ENCODE measurements around the gene TUBB2A. TPM values are rescaled to one million over a fixed set of nuclear protein-coding genes. Genes with fewer than 3 reads are reported as not detected.
A peak's percentile ranks its signal among the peaks of the same experiment; 100 is the strongest.

TUBB2A gene
- total and polyA plus RNA-seq, 2 of the 8 experiments (the other 6 are each of a cell fraction or from before 2014, with no cell fraction given) = 315 to 330 TPM

GRCh38 chr6:3108746-3109414 is 48.5 kb downstream of the TUBB2A start:
- peak in 1 of 2 experiments; percentile 23 for DNase-seq (ENCODE audit: low read depth in 1 of 2, low spot score in 2 of 2)
- Histone ChIP-seq H3K4me2 (ENCODE audit: insufficient read depth in 1 of 2, low read depth in 2 of 2, low read length in 2 of 2) (no peak overlapping the region), H3K23ac (ENCODE audit: insufficient read length) (no peak overlapping the region), H3K27me3 (replicated peaks in 1 of 4; ENCODE audit: control insufficient read depth in 3 of 4, extremely low read depth in 1 of 4, insufficient read depth in 3 of 4, low read length in 3 of 4) (no peaks in the 10 kb centered on the region), H3K23me2 (ENCODE audit: low read depth, low read length) (no peaks in the 10 kb centered on the region), H2BK15ac (ENCODE audit: low read length) (no peak overlapping the region), H2AFZ (ENCODE audit: low read length) (no peak overlapping the region), H3K36me3 (ENCODE audit: control insufficient read depth in 2 of 4, insufficient read depth in 4 of 4, low read length in 3 of 4) (peaks cover 7 to 48% (median 35%) of the 10 kb centered on the region in 4 experiments), H4K8ac (ENCODE audit: extremely low read depth, insufficient read depth, low read length) (no peak overlapping the region), H2AK5ac (ENCODE audit: low read depth, low read length) (no peak overlapping the region), H2BK5ac (ENCODE audit: low read depth, low read length) (no peak overlapping the region), H3K14ac (ENCODE audit: insufficient read length) (no peak overlapping the region), H3K79me1 (ENCODE audit: low read depth, low read length) (no peaks in the 10 kb centered on the region; the same call in 1 of the 2 replicates), H4K91ac (replicated peaks; ENCODE audit: insufficient read length, low read length) (no peak overlapping the region), H2BK12ac (ENCODE audit: low read depth, low read length) (no peak overlapping the region), H3K4ac (replicated peaks; ENCODE audit: insufficient read length, low read depth, low read length) (no peak overlapping the region), H3K9ac (replicated peaks in 1 of 4; ENCODE audit: extremely low read depth in 1 of 4, low read depth in 3 of 4, low read length in 3 of 4) (no peak overlapping the region), H3K79me2 (ENCODE audit: control insufficient read depth in 1 of 2, insufficient read depth in 2 of 2, low read length in 2 of 2) (no peaks in the 10 kb centered on the region), H3K4me3 (ENCODE audit: extremely low read depth in 1 of 4, insufficient read depth in 2 of 4, low read depth in 3 of 4, low read length in 4 of 4) (no peak overlapping the region), H4K20me1 (replicated peaks in 1 of 2; ENCODE audit: control insufficient read depth in 1 of 2, insufficient read depth in 2 of 2, low read length in 2 of 2) (no peaks in the 10 kb centered on the region), H3K27ac (ENCODE audit: low read depth, low read length) (no peak overlapping the region), H3K4me1 (replicated peaks in 1 of 4; ENCODE audit: control insufficient read depth in 3 of 4, insufficient read depth in 4 of 4, low read length in 3 of 4) (no peaks in the 10 kb centered on the region), H3K56ac (replicated peaks; ENCODE audit: insufficient read length, low read depth, low read length) (no peak overlapping the region), H2BK120ac (replicated peaks; ENCODE audit: low read depth, low read length) (no peak overlapping the region), H4K5ac (ENCODE audit: insufficient read length, low read depth, low read length) (no peak overlapping the region), H3K18ac (ENCODE audit: extremely low read depth, low read length) (no peak overlapping the region), H3K9me3 (ENCODE audit: insufficient read depth in 2 of 2, low read depth in 1 of 2, low read length in 1 of 2) (no peaks in the 10 kb centered on the region), H2BK20ac (ENCODE audit: low read length) (no peak overlapping the region)
- WGBS, 2 experiments (ENCODE audit: extremely low coverage in 1 of 2, insufficient coverage in 1 of 2, insufficient read length in 1 of 2, insufficient replicate concordance in 2 of 2, low coverage in 1 of 2, low lambda C conversion rate in 2 of 2, missing lambda C conversion rate in 1 of 2) = 94% methylated on average over 10 of the region's 10 CpGs; no CpG with 5 or more reads in 1 of the 2 experiments
- POLR2A ChIA-PET (ENCODE audit: partially characterized antibody) = interaction anchor here (0.8 to 1.4 kb wide), 7 partner anchors 8 to 118 kb away, joined by 3 to 5 read pairs (median 3); partner anchors contain the start of gene RIPK1
- no peak for FAIRE-seq
- CTCF ChIA-PET (ENCODE audit: partially characterized antibody) = interaction anchor here (0.6 to 1.7 kb wide), 8 partner anchors 11 to 317 kb away, joined by 3 to 6 read pairs (median 4); no protein-coding TSS in a partner anchor
- TF ChIP-seq EZH2 (IDR thresholded peaks at IDR 0.05; ENCODE audit: low read depth, low read length, severe bottlenecking) (no peak), EGR1 (IDR thresholded peaks at IDR 0.05; ENCODE audit: borderline replicate concordance, low read depth, low read length) (no peak), YY1 (IDR thresholded peaks at IDR 0.05; ENCODE audit: low read depth, low read length) (no peak), HDAC6 (IDR thresholded peaks at IDR 0.05; ENCODE audit: low read depth, low read length) (no peak), GABPA (IDR thresholded peaks at IDR 0.05; ENCODE audit: borderline replicate concordance, insufficient read depth, low read length) (no peak), TAF7 (optimal IDR thresholded peaks at IDR 0.05; ENCODE audit: borderline replicate concordance, low read depth, low read length) (no peak)
